ENCODE data around the gene SDK1. TPM values are rescaled to one million over a fixed set of nuclear protein-coding genes. Genes with fewer than 3 reads are reported as not detected.

Gene SDK1
- total RNA-seq, 4 donors from 2014 or later = under 0.01 to 16.2 (median 7.2) TPM

GRCh38 chr7:3309140-3309539 is 8.1 kb downstream of the SDK1 start:
- no peaks in the 10 kb centered on the region for H3K36me3 ChIP-seq
- intact Hi-C loops (cut with DNase I; ENCODE audit: low total_unique reads) = no loop called here
- no peak overlapping the region for H3K27ac ChIP-seq
- H3K27me3 ChIP-seq = no peaks in the 10 kb centered on the region
- no peak overlapping the region for H3K4me3 ChIP-seq
- no peak for TF ChIP-seq POLR2A (IDR thresholded peaks at IDR 0.05)
- no peak for TF ChIP-seq CTCF (IDR thresholded peaks at IDR 0.05)
- no peaks in the 10 kb centered on the region for H3K9me3 ChIP-seq
- no peaks in the 10 kb centered on the region for H3K4me1 ChIP-seq
- DNase-seq = no peak

- intact Hi-C loops (cut with DNase I; ENCODE audit: low total_unique reads) = no loop called here
- no peaks in the 10 kb centered on the region for H3K27me3 ChIP-seq
- H3K4me1 ChIP-seq = no peaks in the 10 kb centered on the region
- H3K36me3 ChIP-seq = no peaks in the 10 kb centered on the region
- no peaks in the 10 kb centered on the region for H3K9me3 ChIP-seq
- no peak for DNase-seq
- no peak for TF ChIP-seq CTCF (IDR thresholded peaks at IDR 0.05)
- TF ChIP-seq POLR2A (IDR thresholded peaks at IDR 0.05) = no peak
- H3K27ac ChIP-seq = no peak overlapping the region
- H3K4me3 ChIP-seq = no peak overlapping the region
These were observed 8.9 kb downstream of the SDK1 start for GRCh38 chr7:3309956-3310355.

GRCh38 chr7:3310884-3311283 is 9.8 kb downstream of the SDK1 start:
- no peaks in the 10 kb centered on the region for H3K27me3 ChIP-seq
- no peak overlapping the region for H3K4me3 ChIP-seq
- H3K27ac ChIP-seq = no peak overlapping the region
- no peak for TF ChIP-seq CTCF (IDR thresholded peaks at IDR 0.05)
- no peaks in the 10 kb centered on the region for H3K36me3 ChIP-seq
- H3K4me1 ChIP-seq = no peaks in the 10 kb centered on the region
- H3K9me3 ChIP-seq = no peaks in the 10 kb centered on the region
- no peak for DNase-seq
- intact Hi-C loops (cut with DNase I; ENCODE audit: low total_unique reads) = no loop called here

- Histone ChIP-seq H3K27ac (no peak overlapping the region), H3K9me3 (no peaks in the 10 kb centered on the region), H3K36me3 (no peaks in the 10 kb centered on the region), H3K4me3 (no peak overlapping the region), H3K4me1 (no peaks in the 10 kb centered on the region), H3K27me3 (no peaks in the 10 kb centered on the region)
- intact Hi-C loops (cut with DNase I; ENCODE audit: low total_unique reads) = no loop called here
- no peak for DNase-seq
- TF ChIP-seq CTCF (IDR thresholded peaks at IDR 0.05) (no peak), POLR2A (IDR thresholded peaks at IDR 0.05) (no peak)
These were observed 11.5 kb downstream of the SDK1 start for GRCh38 chr7:3312583-3312982.

- no peak for DNase-seq
- Histone ChIP-seq H3K27me3 (no peaks in the 10 kb centered on the region), H3K36me3 (no peaks in the 10 kb centered on the region), H3K4me3 (no peak overlapping the region), H3K27ac (no peak overlapping the region), H3K9me3 (no peaks in the 10 kb centered on the region), H3K4me1 (no peaks in the 10 kb centered on the region)
- intact Hi-C loops (cut with DNase I; ENCODE audit: low total_unique reads) = no loop called here
- no peak for TF ChIP-seq CTCF (IDR thresholded peaks at IDR 0.05)
- TF ChIP-seq POLR2A (IDR thresholded peaks at IDR 0.05) = no peak
These were observed 17.8 kb downstream of the SDK1 start for GRCh38 chr7:3318874-3319273.

All from uterus (tissue), 4 donors.